Measurements from ENCODE around the gene PDE5A.
"Not testable (repeated sequence)": the region's sequence is repeated elsewhere in the genome, so short reads cannot be mapped to it uniquely, and the experiment has no call there.

Gene PDE5A

GRCh38 chr4:119478446-119479179 lies 150.0 kb downstream of the PDE5A start:
- no peak for DNase-seq

GRCh38 chr4:119477412-119478053 lies 151.1 kb downstream of the PDE5A start:
- DNase-seq = no peak

GRCh38 chr4:119471259-119471658 lies 157.3 kb downstream of the PDE5A start:
- no peak for DNase-seq

DNA sequence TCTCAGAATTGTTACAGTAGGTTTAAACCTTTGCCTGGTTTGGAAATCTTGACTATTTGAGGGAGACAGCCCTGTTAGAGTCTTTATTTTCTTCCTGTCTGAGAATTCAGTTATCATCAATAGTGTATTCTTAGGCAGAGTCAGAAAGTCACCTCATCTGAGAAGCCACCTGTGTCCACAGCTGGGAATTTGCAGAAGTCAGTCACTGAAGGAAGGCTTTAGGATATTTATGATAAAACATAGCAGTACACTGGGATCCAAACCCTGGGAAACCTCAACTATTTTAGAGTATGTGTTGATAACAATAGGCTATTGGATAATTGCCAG lies 157.9 kb downstream of the PDE5A start:
- DNase-seq = not testable (repeated sequence)

DNA sequence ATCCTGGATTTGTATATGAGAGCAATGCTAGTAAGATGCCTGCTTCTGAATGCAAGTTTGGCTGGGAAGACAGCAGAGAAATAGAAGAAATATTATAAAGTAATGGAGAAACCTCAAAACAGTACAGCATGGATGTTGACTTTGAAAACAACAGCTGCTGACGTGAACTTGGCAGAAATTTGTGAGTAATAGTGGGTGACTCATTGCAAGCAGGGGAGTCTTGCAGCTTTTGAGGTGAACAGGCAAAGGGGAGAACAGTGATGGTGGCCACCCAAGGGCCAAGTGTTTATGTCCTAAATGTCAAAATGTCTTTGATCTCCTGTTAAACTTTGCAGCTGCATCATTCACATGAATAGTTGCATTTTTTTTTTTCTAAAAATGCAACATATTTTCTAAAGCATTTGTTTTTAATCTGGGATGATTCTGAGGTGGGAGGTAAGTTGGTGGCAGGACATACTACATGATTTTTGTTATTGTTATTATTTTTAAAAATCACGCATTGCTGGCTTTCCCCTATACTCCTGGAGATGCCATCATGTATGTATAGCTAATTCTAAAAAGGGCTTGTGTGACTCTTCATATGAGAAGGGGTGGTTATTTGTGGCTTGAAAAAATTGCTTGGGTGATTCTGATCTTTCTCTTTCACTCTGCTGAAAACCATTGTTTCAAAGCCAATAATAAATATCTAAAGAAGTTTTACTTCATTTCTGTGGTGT lies 158.4 kb downstream of the PDE5A start:
- not testable (repeated sequence) for DNase-seq

DNA sequence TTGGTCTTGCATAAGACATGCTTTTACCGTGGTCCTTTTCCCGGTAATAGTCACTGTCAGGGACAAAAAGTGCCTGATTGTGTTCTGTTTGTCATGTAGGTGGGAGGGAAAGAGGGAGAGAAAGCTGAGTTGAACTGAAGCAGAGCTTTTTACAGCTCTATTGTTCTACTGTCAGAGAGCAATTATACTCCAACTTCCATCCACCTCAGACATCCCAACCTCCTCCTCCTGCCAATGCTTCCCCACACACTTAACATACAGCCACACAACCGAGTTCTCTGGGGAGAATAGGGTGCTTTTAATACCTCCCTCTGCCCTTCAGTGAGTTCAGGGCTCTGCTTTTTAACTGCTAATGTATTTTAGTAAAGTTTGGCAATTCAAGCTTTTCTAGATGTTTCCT lies 159.6 kb downstream of the PDE5A start:
- not testable (repeated sequence) for DNase-seq

DNA sequence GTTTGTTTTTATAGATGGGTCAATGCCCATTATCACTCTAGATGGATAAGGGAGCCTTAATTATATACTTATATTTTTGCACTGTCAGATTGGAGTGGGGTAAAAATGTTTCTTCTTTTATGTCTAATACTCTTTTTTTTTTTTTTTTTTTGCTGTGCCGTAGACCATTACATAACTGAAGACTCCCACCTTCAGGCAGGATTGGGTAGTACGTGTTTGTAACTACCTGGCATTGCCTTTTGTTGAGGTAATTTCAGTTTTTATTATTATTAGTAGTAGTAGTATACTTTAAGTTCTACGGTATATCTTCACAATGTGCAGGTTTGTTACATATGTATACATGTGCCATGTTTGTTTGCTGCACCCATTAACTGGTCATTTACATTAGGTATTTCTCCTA lies 165.9 kb downstream of the PDE5A start:
- not testable (repeated sequence) for DNase-seq

GRCh38 chr4:119455734-119456133 lies 172.9 kb downstream of the PDE5A start:
- DNase-seq = peak in 28 of 58 donors; percentile 0 to 44 (median 6)

DNA sequence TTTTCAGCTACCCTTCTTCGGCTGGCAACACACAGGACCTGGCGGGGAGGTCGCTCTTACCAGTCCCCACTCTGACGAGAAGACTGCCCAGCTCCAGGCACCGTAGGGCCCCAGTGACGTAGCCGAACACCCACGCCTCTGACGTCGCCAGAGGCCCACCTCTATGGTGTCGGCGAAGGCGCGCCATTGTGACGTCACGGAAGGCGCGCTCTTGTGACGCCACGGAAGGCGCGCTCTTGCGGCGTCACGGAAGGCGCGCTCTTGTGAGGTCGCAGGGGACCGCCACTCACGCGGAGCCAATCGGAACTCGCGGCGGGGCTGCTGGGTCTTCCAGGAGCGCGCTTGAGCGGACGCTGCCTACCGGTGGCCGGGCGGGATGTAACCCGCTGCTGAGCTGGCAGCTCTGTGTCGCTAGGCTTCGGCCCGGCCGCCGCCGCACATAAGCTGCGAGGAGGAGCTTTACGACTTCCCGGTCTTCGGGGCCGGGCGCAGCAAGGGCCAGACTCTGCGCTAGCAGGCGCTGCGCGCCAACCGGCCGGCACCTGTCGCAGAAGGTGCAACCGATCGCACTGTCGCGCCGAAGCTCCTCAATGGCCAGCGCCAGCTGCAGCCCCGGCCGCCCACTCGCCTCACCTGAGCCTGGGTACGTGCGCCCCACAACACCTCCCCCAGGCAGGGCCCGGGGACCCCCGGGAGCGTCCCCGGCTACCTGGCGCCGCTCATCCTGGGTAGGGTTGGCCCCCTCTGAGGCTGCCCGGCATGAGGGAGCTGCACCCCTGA lies 173.9 kb downstream of the PDE5A start:
- peak; percentile 58 to 98 (median 94) for DNase-seq

DNA sequence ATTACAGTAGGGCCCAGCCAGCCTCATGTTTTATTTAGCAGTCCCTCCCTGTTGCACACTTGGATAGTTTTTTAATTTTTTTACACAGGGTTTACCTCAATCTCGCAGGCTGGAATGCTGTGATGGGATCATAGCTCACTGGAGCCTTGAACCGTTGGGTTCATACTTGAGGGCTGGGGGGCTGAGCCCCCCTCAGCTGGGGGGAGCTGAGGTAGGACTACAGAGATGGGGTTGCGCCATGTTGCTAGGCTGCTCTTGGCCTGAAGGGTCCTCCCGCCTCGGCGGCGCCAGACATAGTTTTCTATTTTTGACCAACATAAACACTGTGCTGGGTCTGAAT lies 174.5 kb downstream of the PDE5A start:
- DNase-seq = not testable (repeated sequence)

- peak in 2 of 58 donors; percentile 1 for DNase-seq
Observed at GRCh38 chr4:119453286-119453685, 175.3 kb downstream of the PDE5A start.

DNA sequence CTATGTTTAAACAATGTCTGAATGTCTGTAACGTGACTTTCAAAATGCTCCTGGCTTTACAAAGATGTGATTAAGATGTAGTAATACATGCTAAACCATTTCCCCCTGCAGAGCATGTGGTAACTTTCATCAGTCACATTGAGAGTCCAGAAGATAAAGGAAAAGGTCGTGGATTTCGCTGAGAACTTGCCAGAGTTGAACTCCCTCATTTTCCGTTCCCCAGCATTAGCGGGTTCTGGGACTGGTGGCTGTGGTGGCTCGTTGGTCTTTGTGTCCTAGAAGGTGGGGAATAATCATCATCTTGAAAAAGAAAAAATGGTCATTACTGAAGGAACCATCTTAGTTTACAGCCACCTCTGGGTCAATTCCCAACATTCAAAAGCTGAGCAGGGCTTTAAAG lies 178.8 kb downstream of the PDE5A start:
- not testable (repeated sequence) for DNase-seq

Measured in anterior cingulate cortex (tissue), 58 donors.